GM19455 (cell line): ENCODE measurements around the gene SHB.

Experiments
- ATAC-seq: cut with Tn5 transposase; IDR thresholded peaks from one replicate; pipeline ENCODE4 v1.9.1; 2021; ENCODE audit not compliant: unreplicated experiment

Gene SHB

DNA sequence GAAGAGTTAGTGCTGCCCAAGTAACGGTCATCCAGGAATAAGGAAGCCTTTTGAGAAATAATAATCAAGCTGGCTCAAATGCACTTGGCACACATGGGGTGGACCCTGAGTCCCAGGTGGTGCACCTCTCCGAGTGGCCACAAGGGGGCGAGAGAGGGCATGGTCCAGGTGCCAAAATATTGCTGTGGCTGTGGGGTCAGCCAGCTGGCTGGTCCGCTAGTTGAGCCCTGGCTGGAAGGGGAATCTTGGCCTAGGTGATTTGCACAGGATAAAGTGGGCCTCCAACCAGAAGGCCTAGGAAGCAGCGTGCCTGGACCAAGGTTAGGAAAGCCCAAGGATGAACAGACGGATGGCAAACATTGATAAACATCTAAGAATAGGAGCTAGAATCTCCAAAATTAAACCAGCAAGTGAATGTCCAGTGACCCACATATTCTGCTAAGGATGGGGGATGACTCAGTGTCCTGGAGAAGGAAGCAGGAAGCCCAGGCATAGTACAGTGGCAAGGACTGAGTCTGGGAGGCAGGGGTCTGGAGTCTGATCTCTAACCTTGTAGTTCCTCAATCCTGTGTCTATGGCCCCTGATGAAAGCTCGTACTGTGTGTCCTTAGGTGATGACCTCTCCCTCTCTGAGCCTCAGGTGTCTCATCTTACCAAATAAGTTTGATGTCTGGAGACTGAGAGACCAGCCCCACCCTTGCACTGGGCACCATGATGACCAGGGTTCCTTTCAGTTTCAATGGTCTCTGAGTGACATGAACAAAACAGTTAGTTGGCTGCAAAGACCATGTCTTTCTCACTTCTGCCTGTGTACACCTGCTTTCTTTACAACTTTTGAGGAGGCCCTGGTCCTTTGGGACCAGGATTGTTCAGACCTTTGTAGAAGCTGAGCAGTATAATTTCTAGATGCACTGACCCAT lies 19.2 kb upstream of the SHB start:
- ATAC-seq = no peak

GRCh38 chr9:38086496-38086895 lies 17.5 kb upstream of the SHB start:
- ATAC-seq = no peak

- no peak for ATAC-seq
Measured at GRCh38 chr9:38085308-38085707, 16.3 kb upstream of the SHB start.

DNA sequence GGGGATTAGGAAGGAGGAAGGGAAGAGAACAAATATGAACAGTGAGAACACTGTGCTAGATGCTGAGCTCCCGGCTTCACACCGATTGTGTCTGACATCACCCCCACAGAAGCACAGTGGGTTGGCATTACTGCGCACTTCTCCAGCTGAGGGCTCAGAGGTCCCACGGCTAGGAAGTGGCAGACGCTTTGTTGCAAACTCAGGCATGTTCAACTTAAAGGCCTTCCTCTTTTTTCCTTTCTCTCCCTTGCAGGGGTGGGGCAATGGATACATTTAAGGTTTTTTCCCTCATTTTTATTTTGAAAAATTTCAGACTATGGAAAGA lies 15.5 kb upstream of the SHB start:
- no peak for ATAC-seq

GRCh38 chr9:38083858-38084555 lies 15.0 kb upstream of the SHB start:
- ATAC-seq = no peak

DNA sequence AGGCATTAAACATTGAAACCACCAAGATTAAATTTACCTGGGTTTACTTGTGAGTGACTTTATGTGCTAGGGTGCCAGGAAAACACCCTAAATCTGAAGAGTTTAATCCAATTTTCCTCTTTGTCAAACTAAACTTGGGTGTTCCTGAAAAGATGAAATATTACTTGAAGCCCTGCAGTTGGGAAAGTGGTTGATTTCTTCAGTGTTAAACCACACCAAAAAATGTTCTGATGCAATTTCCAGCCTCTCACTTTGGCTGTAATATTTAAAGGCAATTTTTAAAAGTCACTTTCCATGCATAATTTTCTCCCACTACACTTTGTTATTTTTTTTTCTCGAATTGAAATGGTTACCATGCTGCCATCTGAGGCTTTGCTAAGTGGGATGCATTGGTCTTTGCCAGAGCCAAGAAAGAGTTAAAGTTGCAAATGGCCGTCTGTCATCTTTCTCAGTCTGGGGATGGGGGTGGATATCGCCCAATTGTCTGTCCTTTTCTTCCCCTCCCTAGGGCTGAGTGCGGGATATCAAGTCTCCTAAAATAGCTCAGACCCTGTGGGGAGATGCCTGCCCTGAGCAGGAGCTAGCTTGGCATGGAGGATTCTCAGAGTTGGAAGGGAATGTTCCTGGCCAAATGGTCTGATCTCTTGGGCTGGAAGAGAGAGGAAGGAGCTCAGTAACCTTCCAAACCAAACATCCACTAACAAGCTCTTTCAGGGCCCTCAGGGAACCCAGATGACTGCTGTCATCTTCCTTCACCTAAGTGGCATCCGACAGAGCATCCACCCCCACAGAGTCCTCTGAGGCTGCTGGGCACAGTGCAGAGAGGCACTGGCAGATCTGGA lies 13.6 kb upstream of the SHB start:
- ATAC-seq = no peak

DNA sequence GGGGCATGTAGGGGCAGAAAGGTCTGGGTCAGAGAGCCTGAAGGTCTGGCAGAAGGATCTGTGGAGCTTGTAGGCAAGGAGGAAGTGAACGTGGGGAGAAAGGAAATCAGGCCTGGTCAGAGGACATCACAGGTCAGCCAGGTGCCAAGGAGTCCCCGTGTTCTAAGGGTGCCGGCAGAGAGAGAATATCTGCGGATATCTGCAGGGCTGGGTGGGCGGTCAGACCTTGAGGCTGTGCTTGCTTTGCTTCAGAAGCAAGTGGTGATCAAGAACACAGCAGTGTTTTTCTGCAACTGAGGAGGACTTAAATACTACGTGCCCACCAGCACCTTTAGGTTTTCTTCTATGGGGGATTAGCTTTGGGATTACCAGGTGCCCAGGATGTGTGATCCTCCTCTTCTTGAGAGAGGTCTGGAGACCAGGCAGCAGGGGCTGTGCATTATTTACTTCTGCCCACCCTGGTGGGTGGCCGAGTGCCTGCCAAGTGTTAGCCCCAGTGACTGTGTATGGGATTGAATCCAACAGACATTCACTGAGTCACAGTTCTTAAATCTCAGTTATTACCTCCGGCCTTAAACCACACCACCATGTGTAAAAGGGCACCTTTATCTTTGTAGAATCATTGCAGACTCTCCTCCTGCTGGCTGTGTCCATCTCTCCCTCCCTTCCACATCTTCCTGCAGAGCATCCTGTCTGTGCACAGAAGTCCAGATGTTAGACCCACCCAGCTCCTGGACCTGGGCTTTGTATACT lies 12.5 kb upstream of the SHB start:
- no peak for ATAC-seq

DNA sequence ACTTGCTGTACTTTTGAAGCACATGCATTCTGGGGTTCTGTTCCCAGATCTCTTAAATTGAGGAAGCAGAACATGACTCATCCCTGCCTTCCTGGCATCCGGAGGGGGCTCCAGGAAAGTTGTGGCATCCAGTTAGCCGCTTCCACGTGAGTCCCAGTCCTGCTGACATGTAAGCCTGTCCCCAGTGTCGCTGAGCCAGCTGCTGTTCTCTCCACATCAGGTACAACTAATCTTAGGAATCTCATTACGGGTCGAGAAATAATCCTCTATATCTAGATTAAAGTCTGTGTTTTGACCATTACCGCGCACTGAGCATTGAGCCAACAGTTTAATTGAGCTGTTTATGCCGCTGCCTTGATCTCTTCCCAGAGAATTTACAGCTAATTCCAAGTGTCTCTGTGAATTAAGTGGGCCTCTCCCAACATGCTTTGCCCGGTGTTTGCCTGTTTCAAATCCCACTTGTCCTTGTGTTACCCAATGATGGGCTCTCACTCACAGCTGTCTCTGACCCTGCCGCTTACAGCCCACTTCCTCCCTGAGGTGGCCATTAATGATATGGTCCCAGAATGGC lies 10.5 kb upstream of the SHB start:
- no peak for ATAC-seq

DNA sequence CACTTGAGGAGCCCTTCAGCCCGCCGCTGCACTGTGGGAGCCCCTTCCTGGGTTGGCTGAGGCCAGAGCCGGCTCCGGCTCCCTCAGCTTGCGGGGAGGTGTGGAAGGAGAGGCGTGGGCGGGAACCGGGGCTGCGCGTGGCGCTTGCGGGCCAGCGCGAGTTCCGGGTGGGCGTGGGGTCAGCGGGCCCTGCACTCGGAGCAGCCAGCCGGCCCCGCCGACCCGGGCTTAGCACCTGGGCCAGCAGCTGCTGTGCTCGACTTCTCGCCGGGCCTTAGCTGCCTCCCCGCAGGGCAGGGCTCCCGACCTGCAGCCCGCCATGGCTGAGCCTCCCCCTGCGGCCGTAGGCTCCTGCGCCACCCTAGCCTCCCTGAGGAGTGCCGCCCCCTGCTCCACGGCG lies 6.2 kb upstream of the SHB start:
- ATAC-seq = no peak

- no peak for ATAC-seq
Measured at GRCh38 chr9:38074441-38074961, 5.5 kb upstream of the SHB start.

GRCh38 chr9:38073882-38074281 lies 4.9 kb upstream of the SHB start:
- ATAC-seq = no peak

GRCh38 chr9:38071470-38072134 lies 2.6 kb upstream of the SHB start:
- ATAC-seq = no peak

DNA sequence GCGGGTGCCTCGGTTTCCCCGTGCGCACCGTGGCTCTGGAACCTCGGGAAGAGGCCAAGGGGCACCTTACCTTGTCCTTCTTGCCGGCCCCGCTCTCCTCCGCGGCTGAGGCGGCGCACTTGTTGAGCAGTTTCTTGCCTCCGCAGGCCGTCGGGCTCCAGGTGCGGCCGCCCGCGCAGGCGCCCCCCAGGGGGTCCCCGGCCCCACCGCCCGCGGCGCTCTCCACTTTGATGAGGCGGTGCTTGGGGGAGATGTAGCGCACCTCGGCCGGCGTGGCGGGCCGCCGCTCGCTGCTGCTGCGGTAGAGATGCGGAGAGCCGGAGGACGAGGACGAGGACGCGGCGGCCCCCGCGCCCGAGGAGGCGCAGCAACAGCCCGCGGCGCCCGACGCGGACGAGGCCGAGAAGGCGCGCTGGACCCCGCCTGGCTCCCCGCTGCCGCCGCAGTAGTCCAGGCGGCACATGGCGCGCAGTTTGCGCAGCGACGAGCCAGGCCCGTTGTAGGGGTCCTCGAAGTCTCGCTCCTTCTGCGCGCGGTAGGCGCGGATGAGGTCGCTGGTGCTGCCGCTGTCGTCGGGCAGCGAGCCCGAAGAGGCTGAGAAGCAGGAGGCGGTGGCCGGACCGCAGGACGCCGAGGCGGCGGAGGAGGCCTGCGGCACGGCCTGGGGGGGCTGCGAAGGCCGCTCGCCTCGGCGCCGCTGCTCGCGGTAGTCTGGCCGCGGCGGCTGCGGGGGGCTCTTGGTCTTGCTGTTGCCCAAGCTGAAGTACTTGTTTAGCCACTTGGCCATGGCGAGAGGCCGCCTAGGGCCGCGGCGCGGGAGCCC lies 957 bp downstream of the SHB start:
- no peak for ATAC-seq

DNA sequence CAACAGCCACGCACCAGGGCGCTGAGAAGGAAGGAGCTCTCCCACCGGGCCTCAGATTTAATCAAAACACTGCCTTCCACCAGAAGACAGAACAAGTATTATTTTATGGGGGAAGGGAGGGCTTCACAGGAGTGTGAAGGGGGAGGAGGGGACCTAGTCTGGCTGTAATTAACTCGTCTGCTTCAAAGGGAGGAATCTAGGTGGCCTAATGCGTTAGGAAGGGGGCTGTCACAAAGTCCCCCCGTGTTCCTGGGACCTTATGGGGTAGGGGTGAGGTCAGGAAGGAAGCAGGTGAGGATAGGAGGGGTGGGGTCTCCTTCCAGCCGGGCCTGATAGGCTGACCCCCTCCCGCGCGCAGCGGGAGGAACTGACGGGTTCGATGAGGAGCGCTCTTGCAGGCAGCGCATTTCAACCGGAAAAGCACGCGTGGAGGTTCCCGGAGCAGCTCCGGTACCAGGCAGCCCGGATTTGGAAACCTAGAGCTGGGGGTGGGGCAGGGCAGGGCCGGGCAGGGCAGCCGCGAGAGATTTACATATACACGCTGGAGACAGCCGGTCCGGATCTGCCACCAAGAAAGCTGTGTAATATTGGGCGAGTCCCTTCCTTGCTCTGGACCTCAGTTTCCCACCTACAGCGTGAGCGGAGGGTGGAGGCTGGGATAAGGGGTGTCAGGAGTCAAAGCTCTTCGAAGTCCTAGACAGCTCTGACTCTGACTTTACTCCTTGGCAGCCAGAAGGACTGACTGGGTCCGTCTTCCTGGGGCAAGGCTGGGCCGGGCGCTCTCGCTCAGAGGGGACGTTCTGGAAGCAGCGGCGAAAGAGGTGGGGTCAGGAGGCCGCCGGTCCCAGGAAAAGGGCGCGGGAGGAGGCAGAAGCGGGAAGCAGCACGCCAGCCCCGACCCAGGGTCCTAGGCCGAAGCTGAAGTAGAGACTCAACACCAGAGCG lies 1.8 kb downstream of the SHB start:
- no peak for ATAC-seq

DNA sequence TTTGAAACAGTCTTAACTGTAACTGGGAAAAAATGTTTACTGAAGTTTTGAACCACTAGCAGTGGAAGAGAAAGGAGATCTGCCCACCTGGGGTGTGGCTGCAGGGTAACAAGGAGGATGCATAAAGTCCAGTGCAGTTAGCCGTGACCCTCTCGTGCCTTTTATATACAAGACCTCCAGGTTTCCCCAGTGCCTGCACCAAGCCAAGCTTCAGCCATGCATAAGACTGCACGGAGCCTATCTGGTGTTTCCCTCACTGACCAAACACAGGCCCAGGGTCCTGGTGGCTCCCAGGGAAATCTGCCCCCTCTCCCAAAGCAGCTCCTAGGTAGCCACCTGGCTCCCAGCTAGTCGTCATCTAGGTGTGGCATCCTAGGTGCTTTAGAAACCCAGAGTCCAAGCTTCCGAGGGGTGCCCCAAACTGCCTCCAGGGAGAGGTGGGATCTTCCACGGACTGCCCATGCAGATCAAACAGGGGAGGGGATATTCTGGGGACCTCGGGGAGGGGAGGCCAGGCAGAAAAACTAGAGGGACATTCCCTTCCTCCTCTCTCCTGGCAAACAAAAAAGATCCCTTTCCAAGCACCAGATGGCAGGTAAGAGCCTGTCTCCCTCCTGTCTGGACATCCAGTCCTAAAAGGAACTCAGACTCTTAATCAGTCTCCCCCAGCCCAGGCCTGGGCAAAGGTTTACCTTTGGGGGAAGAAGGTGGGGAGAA lies 2.7 kb downstream of the SHB start:
- ATAC-seq = no peak

DNA sequence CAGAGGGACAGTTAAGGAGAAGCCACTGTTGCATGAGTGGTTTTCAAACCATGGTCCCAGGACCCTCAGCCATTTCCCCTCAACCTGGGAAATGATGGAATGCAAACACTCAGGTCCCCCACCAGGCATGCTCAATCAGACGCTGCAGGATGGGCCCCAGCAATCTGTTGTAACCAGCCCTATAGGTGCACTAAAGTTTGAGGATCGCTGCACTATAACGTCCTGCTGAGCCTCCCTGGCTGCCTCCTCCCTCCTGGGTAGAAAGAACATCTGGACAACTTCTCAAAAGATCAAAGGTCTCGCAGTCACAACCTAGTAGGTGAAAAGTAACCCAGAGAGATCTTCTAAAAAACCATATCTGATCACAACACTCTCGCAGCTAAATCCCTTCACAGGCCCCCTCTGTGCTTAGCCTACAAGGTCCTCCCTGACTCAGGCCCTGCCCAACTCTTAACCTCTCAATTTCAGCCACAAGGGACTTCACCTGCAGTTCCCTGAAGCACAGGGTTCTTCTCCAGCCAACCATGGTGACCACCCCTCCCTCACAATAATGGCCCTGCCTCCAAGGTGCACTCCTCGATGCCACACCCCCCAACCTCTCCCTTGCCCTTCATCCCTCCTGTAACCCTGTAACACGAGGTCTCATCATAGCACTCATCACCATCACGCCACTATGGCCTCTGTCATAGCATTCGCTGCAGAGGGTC lies 3.5 kb downstream of the SHB start:
- ATAC-seq = peak; percentile 35
